ENCODE results near the gene TAC3.
"Not testable (repeated sequence)": the region's sequence is repeated elsewhere in the genome, so short reads cannot be mapped to it uniquely, and the experiment has no call there.

Gene TAC3

DNA sequence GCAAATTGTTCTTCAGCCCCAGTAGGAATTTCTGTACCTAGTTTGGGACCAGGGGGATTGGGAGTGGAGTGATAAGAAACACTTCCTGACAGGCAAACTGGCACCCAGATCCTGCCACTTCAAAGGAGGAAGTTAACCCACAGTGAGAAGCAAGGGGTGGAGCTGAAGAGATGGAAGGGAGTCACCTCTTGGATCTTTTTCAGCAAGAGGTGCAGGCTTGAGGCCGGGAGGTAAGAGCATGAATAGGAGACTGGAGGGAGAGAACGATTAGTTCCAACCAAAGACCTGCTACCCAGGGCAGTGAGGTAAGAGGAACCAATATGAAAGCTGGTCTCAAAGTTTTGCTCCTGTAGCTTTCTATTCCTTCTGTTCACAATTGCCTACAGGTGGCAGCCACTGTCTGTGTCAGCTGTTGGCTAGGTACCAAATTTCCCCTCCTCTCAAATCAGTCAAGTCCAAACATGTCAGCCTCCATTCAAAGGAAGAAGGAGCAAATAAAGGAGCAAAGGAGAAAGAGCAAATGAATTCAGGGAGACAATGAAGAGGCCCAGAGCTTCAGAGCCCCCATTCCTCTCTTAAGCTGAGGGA lies 14.9 kb upstream of the TAC3 start:
- TF ChIP-seq, protein P1, sequence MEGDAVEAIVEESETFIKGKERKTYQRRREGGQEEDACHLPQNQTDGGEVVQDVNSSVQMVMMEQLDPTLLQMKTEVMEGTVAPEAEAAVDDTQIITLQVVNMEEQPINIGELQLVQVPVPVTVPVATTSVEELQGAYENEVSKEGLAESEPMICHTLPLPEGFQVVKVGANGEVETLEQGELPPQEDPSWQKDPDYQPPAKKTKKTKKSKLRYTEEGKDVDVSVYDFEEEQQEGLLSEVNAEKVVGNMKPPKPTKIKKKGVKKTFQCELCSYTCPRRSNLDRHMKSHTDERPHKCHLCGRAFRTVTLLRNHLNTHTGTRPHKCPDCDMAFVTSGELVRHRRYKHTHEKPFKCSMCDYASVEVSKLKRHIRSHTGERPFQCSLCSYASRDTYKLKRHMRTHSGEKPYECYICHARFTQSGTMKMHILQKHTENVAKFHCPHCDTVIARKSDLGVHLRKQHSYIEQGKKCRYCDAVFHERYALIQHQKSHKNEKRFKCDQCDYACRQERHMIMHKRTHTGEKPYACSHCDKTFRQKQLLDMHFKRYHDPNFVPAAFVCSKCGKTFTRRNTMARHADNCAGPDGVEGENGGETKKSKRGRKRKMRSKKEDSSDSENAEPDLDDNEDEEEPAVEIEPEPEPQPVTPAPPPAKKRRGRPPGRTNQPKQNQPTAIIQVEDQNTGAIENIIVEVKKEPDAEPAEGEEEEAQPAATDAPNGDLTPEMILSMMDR (IDR thresholded peaks at IDR 0.05; ENCODE audit: insufficient read depth, low read length, missing control alignments): no peak
- DNase-seq (ENCODE audit: low read depth, low spot score): no peak
- CTCF ChIA-PET: interaction anchor here (0.9 to 2.6 kb wide), 5 partner anchors 9 to 44 kb away, joined by 3 to 10 read pairs (median 3); no protein-coding TSS in a partner anchor
- POLR2A ChIA-PET: interaction anchor here (0.5 kb wide), 1 partner anchor 330 kb away, joined by 3 read pairs; no protein-coding TSS in a partner anchor
- no peak overlapping the region for H3K4me3 ChIP-seq (ENCODE audit: low read depth, low read length)

DNA sequence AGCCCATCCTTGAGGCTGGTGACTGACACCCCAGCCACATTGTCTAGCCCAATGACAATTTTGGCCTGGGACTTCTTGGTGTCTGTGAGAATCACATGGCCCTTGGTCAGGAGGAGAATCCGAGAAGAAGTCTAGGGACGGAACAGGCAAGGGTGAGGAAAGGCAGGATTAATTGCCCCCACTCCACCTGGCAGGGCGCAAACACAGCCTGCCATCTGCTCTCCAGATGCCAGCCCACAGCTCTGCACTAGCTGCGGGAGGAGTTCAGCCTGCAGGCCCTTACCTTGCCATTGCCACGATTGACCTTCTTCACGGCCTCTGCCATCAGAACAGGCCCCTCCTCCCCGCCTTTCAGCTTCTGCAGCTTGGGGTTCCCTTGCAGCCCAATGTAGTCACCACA lies 13.1 kb upstream of the TAC3 start:
- CTCF ChIA-PET: interaction anchor here (1.1 to 2.6 kb wide), 2 partner anchors 12 to 30 kb away, joined by 3 to 10 read pairs; no protein-coding TSS in a partner anchor
- POLR2A ChIA-PET: no interaction called here
- no peak for DNase-seq (ENCODE audit: low read depth, low spot score)
- TF ChIP-seq, protein P1 (IDR thresholded peaks at IDR 0.05; ENCODE audit: insufficient read depth, low read length, missing control alignments): no peak
- H3K4me3 ChIP-seq (ENCODE audit: low read depth, low read length): no peak overlapping the region

DNA sequence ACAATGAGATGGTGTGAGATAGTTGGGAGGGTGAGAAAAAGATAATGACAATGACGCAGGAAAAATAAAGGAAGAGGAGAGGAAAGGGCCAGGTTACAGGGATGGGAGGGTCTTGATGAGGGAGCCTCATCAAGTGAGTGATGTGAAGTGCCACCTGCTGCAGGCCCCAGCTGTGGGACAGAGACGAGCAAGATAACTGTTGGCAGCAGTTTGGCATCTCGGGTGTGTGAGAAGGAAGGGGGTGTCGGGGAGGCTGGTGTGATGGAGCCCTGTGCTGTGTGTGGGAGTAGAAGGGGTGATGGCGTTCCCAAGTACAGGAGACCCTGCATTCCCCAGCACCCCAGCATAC lies 11.4 kb upstream of the TAC3 start:
- H3K4me3 ChIP-seq (ENCODE audit: low read depth, low read length): no peak overlapping the region
- DNase-seq (ENCODE audit: low read depth, low spot score): no peak
- TF ChIP-seq, protein P1 (IDR thresholded peaks at IDR 0.05; ENCODE audit: insufficient read depth, low read length, missing control alignments): no peak
- POLR2A ChIA-PET: no interaction called here
- CTCF ChIA-PET: interaction anchor here (0.6 to 3.8 kb wide), 9 partner anchors 11 to 266 kb away, joined by 3 to 25 read pairs (median 5); partner anchors contain the start of genes TAC3 and ZBTB39

DNA sequence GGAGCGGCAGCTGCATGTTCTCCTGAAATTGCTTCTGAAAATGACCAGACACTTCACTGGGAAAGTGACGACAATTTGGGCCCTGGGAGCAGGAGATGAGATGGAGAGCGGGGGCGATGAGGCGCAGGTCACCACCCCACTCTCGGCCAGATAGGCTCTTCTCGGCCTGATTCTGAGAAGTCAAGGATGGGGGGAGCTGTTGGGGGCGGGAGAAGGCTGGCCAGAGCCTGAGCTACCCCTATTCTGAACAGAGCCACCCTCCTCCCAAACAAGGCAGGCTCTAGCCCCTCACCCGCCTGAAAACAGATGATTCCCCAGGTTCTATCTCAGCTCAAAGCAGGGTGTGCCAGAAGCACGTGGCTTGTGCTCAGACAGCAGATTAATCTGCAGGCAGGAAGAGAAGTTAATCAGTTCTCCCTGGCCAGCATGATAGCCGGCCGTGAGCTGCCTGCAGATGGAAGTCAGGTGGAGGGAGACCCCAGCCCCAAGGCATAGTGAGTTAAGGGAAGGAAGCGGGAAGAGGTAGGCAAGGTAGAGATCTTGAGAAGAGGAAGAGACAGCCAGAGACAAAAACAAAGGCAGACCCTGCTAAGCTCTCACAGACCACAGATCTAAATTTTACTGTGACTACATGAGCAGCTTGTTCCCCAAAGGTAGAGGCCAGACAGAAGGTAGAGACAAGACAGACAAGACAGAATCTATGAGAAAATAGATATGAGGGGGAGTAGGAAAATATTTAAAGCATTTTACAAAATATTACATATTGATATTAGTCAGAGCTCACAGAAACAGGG lies 10.9 kb upstream of the TAC3 start:
- TF ChIP-seq, protein P1 (IDR thresholded peaks at IDR 0.05; ENCODE audit: insufficient read depth, low read length, missing control alignments): no peak
- no peak overlapping the region for H3K4me3 ChIP-seq (ENCODE audit: low read depth, low read length)
- CTCF ChIA-PET: interaction anchor here (0.6 to 3.8 kb wide), 9 partner anchors 11 to 266 kb away, joined by 3 to 25 read pairs (median 5); partner anchors contain the start of genes TAC3 and ZBTB39
- no peak for DNase-seq (ENCODE audit: low read depth, low spot score)
- POLR2A ChIA-PET: interaction anchor here (0.6 kb wide), 1 partner anchor 10 kb away, joined by 3 read pairs; no protein-coding TSS in a partner anchor

DNA sequence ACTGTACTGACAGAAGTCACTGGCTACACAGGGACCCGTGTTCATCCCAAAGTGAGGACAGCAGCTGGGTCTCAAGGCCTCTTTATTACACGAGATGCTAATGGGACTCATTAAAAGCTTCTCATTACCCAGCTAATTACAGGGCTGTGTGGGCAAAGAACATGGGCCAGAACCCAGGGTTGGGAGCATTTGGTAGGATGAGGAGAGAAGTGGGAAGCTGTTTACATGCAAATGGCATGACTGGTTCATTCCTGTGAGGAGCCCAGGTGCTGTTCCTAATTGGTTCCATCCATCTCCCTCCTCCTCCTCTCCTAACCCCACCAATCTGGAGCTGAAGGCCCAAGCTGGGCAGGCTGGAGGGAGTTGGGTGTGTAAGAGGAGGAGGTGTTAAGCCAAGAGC lies 8.9 kb upstream of the TAC3 start:
- DNase-seq (ENCODE audit: low read depth, low spot score): no peak
- no peak overlapping the region for H3K4me3 ChIP-seq (ENCODE audit: low read depth, low read length)
- POLR2A ChIA-PET: no interaction called here
- TF ChIP-seq, protein P1 (IDR thresholded peaks at IDR 0.05; ENCODE audit: insufficient read depth, low read length, missing control alignments): no peak
- CTCF ChIA-PET: interaction anchor here (0.9 to 3.8 kb wide), 7 partner anchors 9 to 40 kb away, joined by 3 to 25 read pairs (median 5); partner anchors contain the start of genes TAC3 and ZBTB39

DNA sequence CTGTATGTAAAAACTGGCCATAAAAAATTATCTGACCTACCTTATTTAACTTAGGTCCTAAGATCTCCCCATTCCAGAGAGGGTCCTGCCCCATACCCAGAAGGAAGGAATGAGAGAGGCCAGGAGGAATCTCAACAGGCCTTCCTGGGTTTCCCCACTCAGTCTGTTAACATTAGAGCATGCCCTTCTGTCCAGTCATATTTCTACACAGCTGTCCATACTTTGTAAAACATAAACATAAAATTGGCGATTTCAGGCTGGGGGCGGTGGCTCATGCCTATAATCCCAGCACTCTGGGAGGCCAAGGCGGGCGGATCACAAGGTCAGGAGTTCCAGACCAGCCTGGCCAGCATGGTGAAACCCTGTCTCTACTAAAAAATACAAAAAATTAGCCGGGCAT lies 6.0 kb upstream of the TAC3 start:
- POLR2A ChIA-PET: not testable (repeated sequence)
- CTCF ChIA-PET: interaction anchor here (0.8 to 10.3 kb wide), 5 partner anchors 10 to 38 kb away, joined by 3 to 134 read pairs (median 4); partner anchors contain the start of gene ZBTB39

More for the DNA sequence above, 6.0 kb upstream of the TAC3 start:
- not testable (repeated sequence) for DNase-seq (ENCODE audit: low read depth, low spot score); H3K4me3 ChIP-seq (ENCODE audit: low read depth, low read length)

All from AG04449 (cell line).